ENCODE measurements around the gene SLC44A1.
A peak's percentile ranks its signal among the peaks of the same experiment; 100 is the strongest.

The SLC44A1 gene

DNA sequence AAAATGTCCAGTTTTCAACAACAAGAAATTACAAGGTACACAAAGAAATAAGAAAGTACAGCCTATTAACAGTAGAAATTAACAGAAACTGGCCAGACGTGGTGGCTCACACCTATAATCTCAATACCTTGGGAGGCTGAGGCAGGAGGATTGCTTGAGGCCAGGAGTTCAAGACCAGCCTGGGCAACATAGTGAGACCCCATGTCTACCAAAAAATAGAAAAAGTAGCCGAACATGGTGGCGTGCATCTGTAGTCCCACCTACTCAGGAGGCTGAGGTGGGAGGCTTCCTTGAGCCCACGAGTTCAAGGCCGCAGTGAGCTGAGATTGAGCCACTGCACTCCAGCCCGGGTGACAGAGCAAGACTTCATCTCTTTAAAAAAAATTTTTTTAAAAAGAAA lies 161.9 kb downstream of the SLC44A1 start:
- no peak for DNase-seq (ENCODE audit: low spot score)
- TF ChIP-seq, protein P1, sequence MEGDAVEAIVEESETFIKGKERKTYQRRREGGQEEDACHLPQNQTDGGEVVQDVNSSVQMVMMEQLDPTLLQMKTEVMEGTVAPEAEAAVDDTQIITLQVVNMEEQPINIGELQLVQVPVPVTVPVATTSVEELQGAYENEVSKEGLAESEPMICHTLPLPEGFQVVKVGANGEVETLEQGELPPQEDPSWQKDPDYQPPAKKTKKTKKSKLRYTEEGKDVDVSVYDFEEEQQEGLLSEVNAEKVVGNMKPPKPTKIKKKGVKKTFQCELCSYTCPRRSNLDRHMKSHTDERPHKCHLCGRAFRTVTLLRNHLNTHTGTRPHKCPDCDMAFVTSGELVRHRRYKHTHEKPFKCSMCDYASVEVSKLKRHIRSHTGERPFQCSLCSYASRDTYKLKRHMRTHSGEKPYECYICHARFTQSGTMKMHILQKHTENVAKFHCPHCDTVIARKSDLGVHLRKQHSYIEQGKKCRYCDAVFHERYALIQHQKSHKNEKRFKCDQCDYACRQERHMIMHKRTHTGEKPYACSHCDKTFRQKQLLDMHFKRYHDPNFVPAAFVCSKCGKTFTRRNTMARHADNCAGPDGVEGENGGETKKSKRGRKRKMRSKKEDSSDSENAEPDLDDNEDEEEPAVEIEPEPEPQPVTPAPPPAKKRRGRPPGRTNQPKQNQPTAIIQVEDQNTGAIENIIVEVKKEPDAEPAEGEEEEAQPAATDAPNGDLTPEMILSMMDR (IDR thresholded peaks at IDR 0.05; ENCODE audit: extremely low read depth, missing control alignments): no peak

- TF ChIP-seq, protein P1 (IDR thresholded peaks at IDR 0.05; ENCODE audit: extremely low read depth, missing control alignments): no peak
- no peak for DNase-seq (ENCODE audit: low spot score)
These were observed 169.1 kb downstream of the SLC44A1 start for GRCh38 chr9:105413525-105413924.

DNA sequence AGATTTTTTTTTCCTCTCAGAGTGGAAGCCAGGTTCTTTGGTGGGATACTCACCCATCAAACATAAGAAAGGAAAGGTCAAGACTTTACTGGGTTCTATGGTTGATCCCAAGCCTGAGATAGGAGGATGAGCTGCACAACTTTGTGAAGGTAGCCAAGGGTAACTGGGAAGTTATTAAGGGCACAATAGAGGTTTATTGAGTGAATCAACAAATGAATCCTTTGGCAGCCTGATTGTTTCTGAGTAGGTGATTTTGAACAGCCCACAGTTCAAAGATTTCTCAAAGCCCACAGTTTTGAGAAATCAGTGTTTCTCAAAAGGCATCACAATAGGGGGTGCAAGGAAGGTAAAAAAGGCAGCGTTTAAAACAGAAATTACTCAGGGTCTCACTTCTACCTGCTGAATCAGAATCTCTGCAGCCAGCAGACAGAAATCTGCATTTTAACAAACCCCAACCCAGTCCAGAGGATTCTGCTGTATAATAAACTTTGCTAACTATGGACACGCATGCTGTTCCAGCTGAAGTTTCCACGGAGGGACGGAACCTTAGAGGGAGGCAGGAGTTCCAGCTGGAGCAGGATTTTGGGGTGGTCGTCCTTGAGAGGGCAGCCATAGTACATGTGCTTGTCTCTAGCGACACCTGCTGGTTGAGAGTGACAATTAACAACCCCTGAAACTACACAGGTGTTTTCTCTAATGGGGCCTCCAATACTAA lies 170.7 kb downstream of the SLC44A1 start:
- TF ChIP-seq, protein P1 (IDR thresholded peaks at IDR 0.05; ENCODE audit: extremely low read depth, missing control alignments): peak; percentile 71

GRCh38 chr9:105415662-105415980 lies 171.2 kb downstream of the SLC44A1 start:
- no peak for DNase-seq (ENCODE audit: low spot score)
- TF ChIP-seq, protein P1 (IDR thresholded peaks at IDR 0.05; ENCODE audit: extremely low read depth, missing control alignments): no peak

More for the DNA sequence above, 170.7 kb downstream of the SLC44A1 start:
- DNase-seq (ENCODE audit: low spot score): peak; percentile 67

GRCh38 chr9:105416840-105417239 lies 172.4 kb downstream of the SLC44A1 start:
- peak; percentile 29 for DNase-seq (ENCODE audit: low spot score)
- TF ChIP-seq, protein P1 (IDR thresholded peaks at IDR 0.05; ENCODE audit: extremely low read depth, missing control alignments): no peak

GRCh38 chr9:105418588-105419500 lies 174.4 kb downstream of the SLC44A1 start:
- DNase-seq (ENCODE audit: low spot score): no peak
- TF ChIP-seq, protein P1 (IDR thresholded peaks at IDR 0.05; ENCODE audit: extremely low read depth, missing control alignments): no peak
